Measurements from ENCODE around the gene TPTE2.

DNA sequence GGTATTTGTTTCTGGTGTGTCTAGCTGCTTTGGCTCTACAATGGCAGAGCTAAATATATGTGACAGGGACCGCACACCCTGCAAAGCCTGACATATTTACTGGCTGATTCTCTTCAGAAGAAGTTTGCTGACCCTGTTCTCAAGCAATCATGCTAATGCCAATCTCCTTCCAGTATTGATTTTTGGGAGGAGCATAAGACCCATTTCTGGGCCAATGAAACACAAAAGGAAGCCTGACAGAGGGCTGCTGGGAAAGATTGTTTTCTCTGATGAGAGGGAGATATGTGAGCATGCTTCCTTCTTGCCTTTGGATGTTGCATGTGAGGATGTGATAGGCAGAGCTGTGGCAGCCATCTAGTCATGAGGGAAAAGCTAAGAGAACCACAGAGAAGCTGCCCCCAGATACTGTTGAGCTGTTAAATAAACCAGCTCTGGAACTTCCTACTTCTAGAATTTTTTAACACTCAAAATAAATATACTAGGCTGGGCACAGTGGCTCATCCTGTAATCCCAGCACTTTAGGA, 31.4 kb upstream of the TPTE2 start:
- TF ChIP-seq, protein P1, sequence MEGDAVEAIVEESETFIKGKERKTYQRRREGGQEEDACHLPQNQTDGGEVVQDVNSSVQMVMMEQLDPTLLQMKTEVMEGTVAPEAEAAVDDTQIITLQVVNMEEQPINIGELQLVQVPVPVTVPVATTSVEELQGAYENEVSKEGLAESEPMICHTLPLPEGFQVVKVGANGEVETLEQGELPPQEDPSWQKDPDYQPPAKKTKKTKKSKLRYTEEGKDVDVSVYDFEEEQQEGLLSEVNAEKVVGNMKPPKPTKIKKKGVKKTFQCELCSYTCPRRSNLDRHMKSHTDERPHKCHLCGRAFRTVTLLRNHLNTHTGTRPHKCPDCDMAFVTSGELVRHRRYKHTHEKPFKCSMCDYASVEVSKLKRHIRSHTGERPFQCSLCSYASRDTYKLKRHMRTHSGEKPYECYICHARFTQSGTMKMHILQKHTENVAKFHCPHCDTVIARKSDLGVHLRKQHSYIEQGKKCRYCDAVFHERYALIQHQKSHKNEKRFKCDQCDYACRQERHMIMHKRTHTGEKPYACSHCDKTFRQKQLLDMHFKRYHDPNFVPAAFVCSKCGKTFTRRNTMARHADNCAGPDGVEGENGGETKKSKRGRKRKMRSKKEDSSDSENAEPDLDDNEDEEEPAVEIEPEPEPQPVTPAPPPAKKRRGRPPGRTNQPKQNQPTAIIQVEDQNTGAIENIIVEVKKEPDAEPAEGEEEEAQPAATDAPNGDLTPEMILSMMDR (tag by site-specific recombination; IDR thresholded peaks at IDR 0.05), result no peak
- TF ChIP-seq, protein P2, sequence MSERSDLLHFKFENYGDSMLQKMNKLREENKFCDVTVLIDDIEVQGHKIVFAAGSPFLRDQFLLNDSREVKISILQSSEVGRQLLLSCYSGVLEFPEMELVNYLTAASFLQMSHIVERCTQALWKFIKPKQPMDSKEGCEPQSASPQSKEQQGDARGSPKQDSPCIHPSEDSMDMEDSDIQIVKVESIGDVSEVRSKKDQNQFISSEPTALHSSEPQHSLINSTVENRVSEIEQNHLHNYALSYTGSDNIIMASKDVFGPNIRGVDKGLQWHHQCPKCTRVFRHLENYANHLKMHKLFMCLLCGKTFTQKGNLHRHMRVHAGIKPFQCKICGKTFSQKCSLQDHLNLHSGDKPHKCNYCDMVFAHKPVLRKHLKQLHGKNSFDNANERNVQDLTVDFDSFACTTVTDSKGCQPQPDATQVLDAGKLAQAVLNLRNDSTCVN (tag by site-specific recombination; optimal IDR thresholded peaks at IDR 0.05), result no peak
- no peak for TF ChIP-seq ZNF2 (tag by site-specific recombination; IDR thresholded peaks at IDR 0.05)
- TF ChIP-seq, protein P3, sequence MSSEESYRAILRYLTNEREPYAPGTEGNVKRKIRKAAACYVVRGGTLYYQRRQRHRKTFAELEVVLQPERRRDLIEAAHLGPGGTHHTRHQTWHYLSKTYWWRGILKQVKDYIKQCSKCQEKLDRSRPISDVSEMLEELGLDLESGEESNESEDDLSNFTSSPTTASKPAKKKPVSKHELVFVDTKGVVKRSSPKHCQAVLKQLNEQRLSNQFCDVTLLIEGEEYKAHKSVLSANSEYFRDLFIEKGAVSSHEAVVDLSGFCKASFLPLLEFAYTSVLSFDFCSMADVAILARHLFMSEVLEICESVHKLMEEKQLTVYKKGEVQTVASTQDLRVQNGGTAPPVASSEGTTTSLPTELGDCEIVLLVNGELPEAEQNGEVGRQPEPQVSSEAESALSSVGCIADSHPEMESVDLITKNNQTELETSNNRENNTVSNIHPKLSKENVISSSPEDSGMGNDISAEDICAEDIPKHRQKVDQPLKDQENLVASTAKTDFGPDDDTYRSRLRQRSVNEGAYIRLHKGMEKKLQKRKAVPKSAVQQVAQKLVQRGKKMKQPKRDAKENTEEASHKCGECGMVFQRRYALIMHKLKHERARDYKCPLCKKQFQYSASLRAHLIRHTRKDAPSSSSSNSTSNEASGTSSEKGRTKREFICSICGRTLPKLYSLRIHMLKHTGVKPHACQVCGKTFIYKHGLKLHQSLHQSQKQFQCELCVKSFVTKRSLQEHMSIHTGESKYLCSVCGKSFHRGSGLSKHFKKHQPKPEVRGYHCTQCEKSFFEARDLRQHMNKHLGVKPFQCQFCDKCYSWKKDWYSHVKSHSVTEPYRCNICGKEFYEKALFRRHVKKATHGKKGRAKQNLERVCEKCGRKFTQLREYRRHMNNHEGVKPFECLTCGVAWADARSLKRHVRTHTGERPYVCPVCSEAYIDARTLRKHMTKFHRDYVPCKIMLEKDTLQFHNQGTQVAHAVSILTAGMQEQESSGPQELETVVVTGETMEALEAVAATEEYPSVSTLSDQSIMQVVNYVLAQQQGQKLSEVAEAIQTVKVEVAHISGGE (tag by site-specific recombination; conservative IDR thresholded peaks at IDR 0.05; ENCODE audit: low read depth), result no peak
- TF ChIP-seq ZNF133 (tag by site-specific recombination; IDR thresholded peaks at IDR 0.05), result no peak
- no peak for TF ChIP-seq TRIM28 (IDR thresholded peaks at IDR 0.05; ENCODE audit: borderline replicate concordance, low read length)
- no peak for TF ChIP-seq ZNF274 (IDR thresholded peaks at IDR 0.05; ENCODE audit: low read length)
- no peak for TF ChIP-seq ZNF274 (tag by site-specific recombination; IDR thresholded peaks at IDR 0.05; ENCODE audit: borderline replicate concordance)
- TF ChIP-seq ZNF266 (tag by site-specific recombination; IDR thresholded peaks at IDR 0.05; ENCODE audit: low read depth), result no peak
- no peak for TF ChIP-seq MZF1 (tag by site-specific recombination; IDR thresholded peaks at IDR 0.05; ENCODE audit: borderline replicate concordance)
- TF ChIP-seq, protein P4, sequence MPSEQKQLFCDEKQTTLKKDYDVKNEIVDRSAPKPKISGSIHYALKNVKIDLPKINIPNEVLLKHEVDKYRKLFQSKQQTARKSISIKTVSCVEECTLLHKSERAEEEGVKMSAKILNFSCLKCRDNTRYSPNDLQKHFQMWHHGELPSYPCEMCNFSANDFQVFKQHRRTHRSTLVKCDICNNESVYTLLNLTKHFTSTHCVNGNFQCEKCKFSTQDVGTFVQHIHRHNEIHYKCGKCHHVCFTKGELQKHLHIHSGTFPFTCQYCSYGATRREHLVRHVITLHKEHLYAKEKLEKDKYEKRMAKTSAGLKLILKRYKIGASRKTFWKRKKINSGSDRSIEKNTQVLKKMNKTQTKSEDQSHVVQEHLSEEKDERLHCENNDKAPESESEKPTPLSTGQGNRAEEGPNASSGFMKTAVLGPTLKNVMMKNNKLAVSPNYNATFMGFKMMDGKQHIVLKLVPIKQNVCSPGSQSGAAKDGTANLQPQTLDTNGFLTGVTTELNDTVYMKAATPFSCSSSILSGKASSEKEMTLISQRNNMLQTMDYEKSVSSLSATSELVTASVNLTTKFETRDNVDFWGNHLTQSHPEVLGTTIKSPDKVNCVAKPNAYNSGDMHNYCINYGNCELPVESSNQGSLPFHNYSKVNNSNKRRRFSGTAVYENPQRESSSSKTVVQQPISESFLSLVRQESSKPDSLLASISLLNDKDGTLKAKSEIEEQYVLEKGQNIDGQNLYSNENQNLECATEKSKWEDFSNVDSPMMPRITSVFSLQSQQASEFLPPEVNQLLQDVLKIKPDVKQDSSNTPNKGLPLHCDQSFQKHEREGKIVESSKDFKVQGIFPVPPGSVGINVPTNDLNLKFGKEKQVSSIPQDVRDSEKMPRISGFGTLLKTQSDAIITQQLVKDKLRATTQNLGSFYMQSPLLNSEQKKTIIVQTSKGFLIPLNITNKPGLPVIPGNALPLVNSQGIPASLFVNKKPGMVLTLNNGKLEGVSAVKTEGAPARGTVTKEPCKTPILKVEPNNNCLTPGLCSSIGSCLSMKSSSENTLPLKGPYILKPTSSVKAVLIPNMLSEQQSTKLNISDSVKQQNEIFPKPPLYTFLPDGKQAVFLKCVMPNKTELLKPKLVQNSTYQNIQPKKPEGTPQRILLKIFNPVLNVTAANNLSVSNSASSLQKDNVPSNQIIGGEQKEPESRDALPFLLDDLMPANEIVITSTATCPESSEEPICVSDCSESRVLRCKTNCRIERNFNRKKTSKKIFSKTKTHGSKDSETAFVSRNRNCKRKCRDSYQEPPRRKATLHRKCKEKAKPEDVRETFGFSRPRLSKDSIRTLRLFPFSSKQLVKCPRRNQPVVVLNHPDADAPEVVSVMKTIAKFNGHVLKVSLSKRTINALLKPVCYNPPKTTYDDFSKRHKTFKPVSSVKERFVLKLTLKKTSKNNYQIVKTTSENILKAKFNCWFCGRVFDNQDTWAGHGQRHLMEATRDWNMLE (tag by site-specific recombination; conservative IDR thresholded peaks at IDR 0.05; ENCODE audit: low read depth), result no peak
- no peak for TF ChIP-seq ZBTB21 (tag by site-specific recombination; IDR thresholded peaks at IDR 0.05)
- TF ChIP-seq SCRT2 (tag by site-specific recombination; IDR thresholded peaks at IDR 0.05), result no peak
- TF ChIP-seq, protein P5, sequence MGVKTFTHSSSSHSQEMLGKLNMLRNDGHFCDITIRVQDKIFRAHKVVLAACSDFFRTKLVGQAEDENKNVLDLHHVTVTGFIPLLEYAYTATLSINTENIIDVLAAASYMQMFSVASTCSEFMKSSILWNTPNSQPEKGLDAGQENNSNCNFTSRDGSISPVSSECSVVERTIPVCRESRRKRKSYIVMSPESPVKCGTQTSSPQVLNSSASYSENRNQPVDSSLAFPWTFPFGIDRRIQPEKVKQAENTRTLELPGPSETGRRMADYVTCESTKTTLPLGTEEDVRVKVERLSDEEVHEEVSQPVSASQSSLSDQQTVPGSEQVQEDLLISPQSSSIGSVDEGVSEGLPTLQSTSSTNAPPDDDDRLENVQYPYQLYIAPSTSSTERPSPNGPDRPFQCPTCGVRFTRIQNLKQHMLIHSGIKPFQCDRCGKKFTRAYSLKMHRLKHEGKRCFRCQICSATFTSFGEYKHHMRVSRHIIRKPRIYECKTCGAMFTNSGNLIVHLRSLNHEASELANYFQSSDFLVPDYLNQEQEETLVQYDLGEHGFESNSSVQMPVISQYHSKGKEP (tag by site-specific recombination; IDR thresholded peaks at IDR 0.05), result no peak
- TF ChIP-seq, protein P6, sequence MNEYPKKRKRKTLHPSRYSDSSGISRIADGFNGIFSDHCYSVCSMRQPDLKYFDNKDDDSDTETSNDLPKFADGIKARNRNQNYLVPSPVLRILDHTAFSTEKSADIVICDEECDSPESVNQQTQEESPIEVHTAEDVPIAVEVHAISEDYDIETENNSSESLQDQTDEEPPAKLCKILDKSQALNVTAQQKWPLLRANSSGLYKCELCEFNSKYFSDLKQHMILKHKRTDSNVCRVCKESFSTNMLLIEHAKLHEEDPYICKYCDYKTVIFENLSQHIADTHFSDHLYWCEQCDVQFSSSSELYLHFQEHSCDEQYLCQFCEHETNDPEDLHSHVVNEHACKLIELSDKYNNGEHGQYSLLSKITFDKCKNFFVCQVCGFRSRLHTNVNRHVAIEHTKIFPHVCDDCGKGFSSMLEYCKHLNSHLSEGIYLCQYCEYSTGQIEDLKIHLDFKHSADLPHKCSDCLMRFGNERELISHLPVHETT (tag by site-specific recombination; IDR thresholded peaks at IDR 0.05), result no peak

All from HEK293 (cell line).